ENCODE measurements around the gene RIMKLA. TPM values are rescaled to one million over a fixed set of nuclear protein-coding genes. Genes with fewer than 3 reads are reported as not detected.

The RIMKLA gene
- total and polyA plus RNA-seq, 4 donors, result 0.71 to 8.9 (median 1.4) TPM

DNA sequence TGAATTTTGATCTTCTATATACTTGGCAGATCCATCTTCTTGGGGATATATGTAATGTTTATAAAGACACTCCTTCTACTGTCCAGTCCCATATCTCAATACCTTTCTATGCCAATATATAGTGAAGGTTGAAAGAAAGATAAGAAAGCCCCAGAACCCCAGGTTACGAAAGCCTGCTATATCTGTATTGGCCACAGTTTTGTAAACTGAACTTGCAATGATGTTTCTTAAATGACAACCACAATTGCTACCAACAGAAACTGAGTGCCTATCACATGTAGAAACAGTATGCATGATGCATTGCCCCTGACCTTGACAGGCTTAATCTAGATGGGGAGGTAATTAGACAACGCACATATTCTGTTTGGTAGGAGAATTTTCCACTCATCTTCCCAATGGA lies 7.8 kb upstream of the RIMKLA start:
- ATAC-seq (ENCODE audit: insufficient read depth, low FRiP score) (no peak), DNase-seq (no peak)
- no peaks in the 10 kb centered on the region for H3K4me1 ChIP-seq (ENCODE audit: control insufficient read depth in 5 of 5, insufficient read depth in 5 of 5, low read length in 5 of 5)
- H3K9ac ChIP-seq (ENCODE audit: insufficient read depth in 1 of 2, low read length in 2 of 2), result no peak overlapping the region
- H3K36me3 ChIP-seq (ENCODE audit: control insufficient read depth in 4 of 4, insufficient read depth in 4 of 4, low read length in 4 of 4), result no peaks in the 10 kb centered on the region
- WGBS, 2 donors, result 87 to 92% methylated on average over 2 of the region's 2 CpGs
- H3K27me3 ChIP-seq (ENCODE audit: control insufficient read depth in 3 of 3, insufficient read depth in 3 of 3, low read length in 2 of 3), result peaks cover 0 to 3% (median 2%) of the 10 kb centered on the region in 3 donors
- H3K27ac ChIP-seq (ENCODE audit: low read depth in 1 of 2, low read length in 1 of 2), result no peak overlapping the region
- H3K9me3 ChIP-seq (ENCODE audit: control insufficient read depth in 4 of 4, insufficient read depth in 3 of 4, low read length in 3 of 4), result no peaks in the 10 kb centered on the region
- no peak overlapping the region for H3K4me3 ChIP-seq
- TF ChIP-seq, protein P1, sequence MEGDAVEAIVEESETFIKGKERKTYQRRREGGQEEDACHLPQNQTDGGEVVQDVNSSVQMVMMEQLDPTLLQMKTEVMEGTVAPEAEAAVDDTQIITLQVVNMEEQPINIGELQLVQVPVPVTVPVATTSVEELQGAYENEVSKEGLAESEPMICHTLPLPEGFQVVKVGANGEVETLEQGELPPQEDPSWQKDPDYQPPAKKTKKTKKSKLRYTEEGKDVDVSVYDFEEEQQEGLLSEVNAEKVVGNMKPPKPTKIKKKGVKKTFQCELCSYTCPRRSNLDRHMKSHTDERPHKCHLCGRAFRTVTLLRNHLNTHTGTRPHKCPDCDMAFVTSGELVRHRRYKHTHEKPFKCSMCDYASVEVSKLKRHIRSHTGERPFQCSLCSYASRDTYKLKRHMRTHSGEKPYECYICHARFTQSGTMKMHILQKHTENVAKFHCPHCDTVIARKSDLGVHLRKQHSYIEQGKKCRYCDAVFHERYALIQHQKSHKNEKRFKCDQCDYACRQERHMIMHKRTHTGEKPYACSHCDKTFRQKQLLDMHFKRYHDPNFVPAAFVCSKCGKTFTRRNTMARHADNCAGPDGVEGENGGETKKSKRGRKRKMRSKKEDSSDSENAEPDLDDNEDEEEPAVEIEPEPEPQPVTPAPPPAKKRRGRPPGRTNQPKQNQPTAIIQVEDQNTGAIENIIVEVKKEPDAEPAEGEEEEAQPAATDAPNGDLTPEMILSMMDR (IDR thresholded peaks at IDR 0.05; ENCODE audit: control extremely low read depth, extremely low read depth), result no peak

DNA sequence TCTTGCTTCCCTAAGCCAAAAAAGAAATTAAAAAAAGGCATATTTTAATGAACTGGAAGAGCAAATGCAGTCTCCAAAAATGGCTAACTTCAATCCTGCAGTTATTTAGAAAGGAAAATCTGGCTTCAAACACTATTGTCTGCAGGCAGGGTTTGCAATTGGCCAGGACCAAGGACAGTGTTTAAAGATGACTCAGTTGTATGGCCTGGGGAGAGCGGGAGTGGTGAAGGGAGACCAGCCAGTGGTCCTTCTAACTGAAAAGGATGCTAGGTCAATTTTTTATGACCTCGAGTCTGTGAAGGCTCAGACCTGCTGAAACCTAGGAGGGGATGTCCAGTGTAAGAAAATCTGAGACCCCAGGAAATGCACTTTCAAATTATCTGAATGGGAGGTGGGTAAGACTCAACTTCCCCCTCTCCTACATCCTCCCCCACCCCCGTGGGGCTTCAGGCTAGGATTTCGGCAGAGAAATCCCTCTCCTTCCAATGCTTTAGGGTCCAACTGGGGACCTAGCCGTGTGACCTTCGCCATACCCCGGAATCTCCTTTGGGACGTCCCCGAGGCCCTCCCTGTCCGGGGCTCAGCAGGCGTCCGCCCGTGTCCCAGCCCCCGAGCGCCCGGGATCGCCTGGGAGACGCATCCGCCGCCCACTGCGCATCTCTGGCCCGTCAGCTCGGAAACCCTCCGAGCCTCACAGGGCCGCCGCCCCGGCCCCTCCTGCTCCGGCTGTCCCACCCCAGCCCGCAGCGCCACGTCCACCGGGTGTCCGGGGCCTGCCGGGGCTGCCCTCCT lies 602 bp upstream of the RIMKLA start:
- H3K9me3 ChIP-seq (ENCODE audit: control insufficient read depth in 4 of 4, insufficient read depth in 3 of 4, low read length in 3 of 4), result no peaks in the 10 kb centered on the region
- peaks cover 0 to 36% (median 27%) of the 10 kb centered on the region in 3 donors for H3K27me3 ChIP-seq (ENCODE audit: control insufficient read depth in 3 of 3, insufficient read depth in 3 of 3, low read length in 2 of 3)
- peak overlapping the region; percentile 72 for H3K4me3 ChIP-seq
- ATAC-seq (ENCODE audit: insufficient read depth, low FRiP score), result no peak
- no peak overlapping the region for H3K9ac ChIP-seq (ENCODE audit: insufficient read depth in 1 of 2, low read length in 2 of 2)
- no peaks in the 10 kb centered on the region for H3K36me3 ChIP-seq (ENCODE audit: control insufficient read depth in 4 of 4, insufficient read depth in 4 of 4, low read length in 4 of 4)
- TF ChIP-seq, protein P1 (IDR thresholded peaks at IDR 0.05; ENCODE audit: control extremely low read depth, extremely low read depth), result no peak
- DNase-seq, result peak; percentile 15 to 48 (median 28)
- no peak overlapping the region for H3K27ac ChIP-seq (ENCODE audit: low read depth in 1 of 2, low read length in 1 of 2)
- WGBS, 2 donors, result 2% methylated on average over 33 to 34 of the region's 34 CpGs
- H3K4me1 ChIP-seq (ENCODE audit: control insufficient read depth in 5 of 5, insufficient read depth in 5 of 5, low read length in 5 of 5), result peaks cover 0 to 10% (median 3%) of the 10 kb centered on the region in 5 donors

DNA sequence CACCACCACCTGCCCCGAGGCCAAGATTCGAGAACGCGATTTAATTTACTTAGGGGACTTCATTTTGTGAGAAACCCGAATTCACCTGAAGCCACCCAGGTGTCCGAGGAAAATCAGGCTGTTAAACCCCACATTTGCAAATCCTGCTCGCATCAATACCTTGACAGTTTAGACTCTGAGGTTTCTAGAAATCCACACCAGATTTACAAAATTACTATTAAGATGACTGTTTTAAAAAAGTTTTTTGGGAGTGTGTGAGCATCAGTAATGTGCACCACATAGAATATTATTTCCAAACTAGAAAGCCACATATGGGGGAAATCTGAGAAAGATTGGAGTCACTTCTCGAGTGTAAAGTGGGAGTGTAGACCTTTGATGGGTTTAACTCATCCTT lies 685 bp downstream of the RIMKLA start:
- H3K4me1 ChIP-seq (ENCODE audit: control insufficient read depth in 5 of 5, insufficient read depth in 5 of 5, low read length in 5 of 5), result peaks cover 0 to 10% (median 3%) of the 10 kb centered on the region in 5 donors

More for the DNA sequence above, 685 bp downstream of the RIMKLA start:
- Histone ChIP-seq H3K9me3 (ENCODE audit: control insufficient read depth in 4 of 4, insufficient read depth in 3 of 4, low read length in 3 of 4) (no peaks in the 10 kb centered on the region), H3K36me3 (ENCODE audit: control insufficient read depth in 4 of 4, insufficient read depth in 4 of 4, low read length in 4 of 4) (no peaks in the 10 kb centered on the region), H3K9ac (ENCODE audit: insufficient read depth in 1 of 2, low read length in 2 of 2) (no peak overlapping the region), H3K27me3 (ENCODE audit: control insufficient read depth in 3 of 3, insufficient read depth in 3 of 3, low read length in 2 of 3) (peaks cover 0 to 39% (median 27%) of the 10 kb centered on the region in 3 donors), H3K27ac (ENCODE audit: low read depth in 1 of 2, low read length in 1 of 2) (no peak overlapping the region), H3K4me3 (peak overlapping the region; percentile 72)
- 16 to 18% methylated on average over 8 of the region's 8 CpGs for WGBS, 2 donors
- no peak for ATAC-seq (ENCODE audit: insufficient read depth, low FRiP score)
- DNase-seq, result no peak
- TF ChIP-seq, protein P1 (IDR thresholded peaks at IDR 0.05; ENCODE audit: control extremely low read depth, extremely low read depth), result no peak

Data from lung (tissue), 12 donors.